K562 (cell line): ENCODE results near the gene SAP25. TPM values are rescaled to one million over a fixed set of nuclear protein-coding genes. Genes with fewer than 3 reads are reported as not detected.

Experiments
- BCOR ChIP-seq: fragments of 450-650 bp; IDR thresholded peaks from 2 replicates; pipeline ENCODE4 v1.6.1; 2016
- CEBPG ChIP-seq, 3 experiments: fragments of 200-800 bp in 1 of 3; sonication (Bioruptor generic) in 1 of 3; sonication (generic) in 1 of 3; formaldehyde crosslinking in 1 of 3; IDR thresholded peaks in 2 of 3; conservative IDR thresholded peaks in 1 of 3; 2 replicates each; pipeline versions ENCODE4 v1.6.1 to v1.8.0; 2016 to 2022; ENCODE audit warnings: missing compliant biosample characterization in 2 of 3, missing genetic modification characterization in 2 of 3, mild to moderate bottlenecking in 1 of 3, missing genetic modification reagents in 1 of 3
- CHD1 ChIP-seq: fragments of 200-600 bp; sonication (generic); IDR thresholded peaks from one replicate; pipeline ENCODE4 v1.6.1; 2012; ENCODE audit warnings: mild to moderate bottlenecking, moderate library complexity, low read length, inconsistent platforms
- CREB3L1 ChIP-seq: fragments of 450-650 bp; IDR thresholded peaks from 2 replicates; pipeline ENCODE4 v1.6.1; 2014; ENCODE audit warnings: low read depth, mild to moderate bottlenecking, moderate library complexity, borderline replicate concordance
- CXXC5 ChIP-seq: fragments of 250-450 bp; sonication (Bioruptor Pico); IDR thresholded peaks from 2 replicates; pipeline ENCODE4 v1.8.0; 2022; ENCODE audit warnings: inconsistent platforms, mild to moderate bottlenecking, moderate library complexity
- HDAC2 ChIP-seq: fragments of 450-650 bp; IDR thresholded peaks from 2 replicates; pipeline ENCODE4 v1.6.1; 2016; ENCODE audit warnings: mild to moderate bottlenecking
- HIVEP1 ChIP-seq: fragments of 250-450 bp; sonication (Bioruptor Pico); IDR thresholded peaks from 2 replicates; pipeline ENCODE4 v1.4.0; 2020; ENCODE audit warnings: mild to moderate bottlenecking
- NEUROD1 ChIP-seq: fragments of 150-350 bp; IDR thresholded peaks from 2 replicates; pipeline ENCODE4 v1.6.1; 2014; ENCODE audit warnings: borderline replicate concordance, low read length, low read depth; ENCODE audit not compliant: partially characterized antibody
- NFYB ChIP-seq: IDR thresholded peaks from 2 replicates; pipeline ENCODE4 v1.6.1; 2011; ENCODE audit warnings: mild to moderate bottlenecking, moderate library complexity; ENCODE audit not compliant: insufficient read length; ENCODE audit errors: extremely low read depth
- SIN3A ChIP-seq, 2 experiments: fragments of 150-350 bp in 1 of 2; IDR thresholded peaks; 2 replicates each; pipeline ENCODE4 v1.6.1; 2011 to 2016; ENCODE audit warnings: borderline replicate concordance in 2 of 2, low read depth in 2 of 2, low read length in 2 of 2, mild to moderate bottlenecking in 2 of 2, moderate library complexity in 2 of 2; ENCODE audit not compliant: control insufficient read depth in 1 of 2
- STAG1 ChIP-seq: sonication (generic); formaldehyde crosslinking; IDR thresholded peaks from 2 replicates; pipeline ENCODE4 v1.5.0; 2020; ENCODE audit warnings: missing genetic modification reagents, borderline replicate concordance
- SUPT5H ChIP-seq: fragments of 450-650 bp; IDR thresholded peaks from 2 replicates; pipeline ENCODE4 v1.6.1; 2016
- TAF1 ChIP-seq: IDR thresholded peaks from 2 replicates; pipeline ENCODE4 v1.6.1; 2011; ENCODE audit warnings: mild to moderate bottlenecking, low read length, moderate library complexity; ENCODE audit not compliant: insufficient read depth, control insufficient read depth, severe bottlenecking; ENCODE audit errors: extremely low read depth
- TEAD1 ChIP-seq, 2 experiments: fragments of 450-650 bp in 1 of 2; sonication (generic) in 1 of 2; formaldehyde crosslinking; IDR thresholded peaks; 2 replicates each; pipeline versions ENCODE4 v1.4.0 to v1.8.0; 2020 to 2022; ENCODE audit warnings: mild to moderate bottlenecking in 2 of 2, missing genetic modification reagents in 1 of 2
- TRIM24 ChIP-seq, 2 experiments: fragments of 450-650 bp; IDR thresholded peaks; 2 replicates each; pipeline ENCODE4 v1.6.1; 2016
- TRIM25 ChIP-seq: fragments of 450-650 bp; IDR thresholded peaks from 2 replicates; pipeline ENCODE4 v1.7.0; 2016; ENCODE audit warnings: borderline replicate concordance
- polyA plus RNA-seq, 8 experiments: library from polyadenylated mRNA; depleted of rRNA in 4 of 8; stranded (reverse) in 5 of 8; unstranded in 3 of 8; fragments of >200 nt; fragmentation: Nextera tagmentation in 2 of 8; fragmentation: Illumina TruSeq in 1 of 8; extraction: Ambion mirVana in 2 of 8; extraction: Trizol in 1 of 8; gene quantifications; 2 replicates each; pipeline versions ENCODE4 v1.2.1 to v1.2.3, GENCODE V29; 2011 to 2014; ENCODE audit warnings: inconsistent platforms in 1 of 8, missing spikeins in 1 of 8
- total RNA-seq, 7 experiments: library from RNA; depleted of rRNA in 6 of 7; stranded (reverse); fragments of >200 nt in 6 of 7; fragmentation: Illumina TruSeq in 2 of 7; extraction: Trizol in 2 of 7; gene quantifications; 2 replicates each; pipeline versions ENCODE4 v1.2.1 to v1.2.3, GENCODE V29; 2011 to 2021; ENCODE audit warnings: low replicate concordance in 1 of 7
- TF ChIP-seq, protein P1 (sequence below): fragments of 250-450 bp; sonication (Bioruptor Pico); IDR thresholded peaks from 2 replicates; pipeline ENCODE4 v1.5.0; 2020; ENCODE audit warnings: mild to moderate bottlenecking
- TF ChIP-seq, protein P2 (sequence below): IDR thresholded peaks from 2 replicates; pipeline ENCODE4 v1.6.1; 2014; ENCODE audit warnings: antibody characterized with exemption

Gene SAP25
- total and polyA plus RNA-seq, 9 of the 15 experiments (the other 6 are each of a cell fraction or from before 2014, with no cell fraction given) = 0.13 to 5.3 (median 0.78) TPM; not detected in 1

- no peak for TF ChIP-seq STAG1
- no peak for TF ChIP-seq SUPT5H
- no peak for TF ChIP-seq TAF1
- TF ChIP-seq CXXC5 (CRISPR knock-in tag) = peak; percentile 34
- TF ChIP-seq TRIM25 = no peak
- TF ChIP-seq NEUROD1 = no peak
- TF ChIP-seq BCOR = no peak
- TF ChIP-seq SIN3A (IDR thresholded peaks at IDR 0.05; ENCODE audit: borderline replicate concordance in 2 of 2, control insufficient read depth in 1 of 2, low read depth in 2 of 2, low read length in 2 of 2) = peak in 1 of 2 experiments; percentile 18; a peak in 3 of 4 replicates
- TF ChIP-seq TRIM24 (IDR thresholded peaks at IDR 0.05) = no peak
- TF ChIP-seq NFYB = no peak
- TF ChIP-seq TEAD1 (CRISPR knock-in tag; IDR thresholded peaks at IDR 0.05) = 0 out of 4 replicates have a peak, but pooled peaks of 1 of the 2 experiments have one; percentile 36
- TF ChIP-seq CREB3L1 = no peak
- TF ChIP-seq HDAC2 = peak; percentile 67; the same call in 1 of the 2 replicates
- TF ChIP-seq CHD1 = no peak
- no peak for TF ChIP-seq CEBPG (CRISPR knock-in tag; IDR thresholded peaks at IDR 0.05)
- no peak for TF ChIP-seq CEBPG (tag; conservative IDR thresholded peaks at IDR 0.05 in 1 of 2, IDR thresholded peaks at IDR 0.05 in 1 of 2)
- TF ChIP-seq, protein P1, sequence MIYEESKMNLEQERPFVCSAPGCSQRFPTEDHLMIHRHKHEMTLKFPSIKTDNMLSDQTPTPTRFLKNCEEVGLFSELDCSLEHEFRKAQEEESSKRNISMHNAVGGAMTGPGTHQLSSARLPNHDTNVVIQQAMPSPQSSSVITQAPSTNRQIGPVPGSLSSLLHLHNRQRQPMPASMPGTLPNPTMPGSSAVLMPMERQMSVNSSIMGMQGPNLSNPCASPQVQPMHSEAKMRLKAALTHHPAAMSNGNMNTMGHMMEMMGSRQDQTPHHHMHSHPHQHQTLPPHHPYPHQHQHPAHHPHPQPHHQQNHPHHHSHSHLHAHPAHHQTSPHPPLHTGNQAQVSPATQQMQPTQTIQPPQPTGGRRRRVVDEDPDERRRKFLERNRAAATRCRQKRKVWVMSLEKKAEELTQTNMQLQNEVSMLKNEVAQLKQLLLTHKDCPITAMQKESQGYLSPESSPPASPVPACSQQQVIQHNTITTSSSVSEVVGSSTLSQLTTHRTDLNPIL (CRISPR knock-in tag) = no peak
- TF ChIP-seq, protein P2, sequence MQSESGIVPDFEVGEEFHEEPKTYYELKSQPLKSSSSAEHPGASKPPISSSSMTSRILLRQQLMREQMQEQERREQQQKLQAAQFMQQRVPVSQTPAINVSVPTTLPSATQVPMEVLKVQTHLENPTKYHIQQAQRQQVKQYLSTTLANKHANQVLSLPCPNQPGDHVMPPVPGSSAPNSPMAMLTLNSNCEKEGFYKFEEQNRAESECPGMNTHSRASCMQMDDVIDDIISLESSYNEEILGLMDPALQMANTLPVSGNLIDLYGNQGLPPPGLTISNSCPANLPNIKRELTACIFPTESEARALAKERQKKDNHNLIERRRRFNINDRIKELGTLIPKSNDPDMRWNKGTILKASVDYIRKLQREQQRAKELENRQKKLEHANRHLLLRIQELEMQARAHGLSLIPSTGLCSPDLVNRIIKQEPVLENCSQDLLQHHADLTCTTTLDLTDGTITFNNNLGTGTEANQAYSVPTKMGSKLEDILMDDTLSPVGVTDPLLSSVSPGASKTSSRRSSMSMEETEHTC = no peak
- TF ChIP-seq HIVEP1 = no peak
These were observed 11.2 kb upstream of the SAP25 start (continued) for GRCh38 chr7:100584683-100585510.
